CD4-positive, alpha-beta T cell treated with Interferon gamma for 1 hour (primary cell): Measurements from ENCODE around the gene CCDC171.
"Not testable (repeated sequence)": the region's sequence is repeated elsewhere in the genome, so short reads cannot be mapped to it uniquely, and the experiment has no call there.

Experiments used
- DNase-seq: peaks from one replicate; pipeline ENCODE4 v3.0.0-alpha.2; 2020

Gene CCDC171

GRCh38 chr9:15552636-15553527, at the start of gene CCDC171:
Gene CCDC171, plus strand, starts transcription at chr9:15553043. Its CDS starts 11,046 bp downstream, at chr9:15564089.
- peak; percentile 85 for DNase-seq

- no peak for DNase-seq
These were observed 46.9 kb upstream of the CCDC171 start for GRCh38 chr9:15505921-15506320.

- DNase-seq: peak; percentile 60
These were observed 42.7 kb upstream of the CCDC171 start for GRCh38 chr9:15509931-15510788.

- peak; percentile 82 for DNase-seq
These were observed 41.9 kb upstream of the CCDC171 start, which contains the start of gene PSIP1 for GRCh38 chr9:15510789-15511575. Gene PSIP1, minus strand, starts transcription at chr9:15510970. Its CDS starts 782 bp downstream, at chr9:15510188.

GRCh38 chr9:15512204-15512603, 40.6 kb upstream of the CCDC171 start:
- no peak for DNase-seq

GRCh38 chr9:15512889-15513288, 40.0 kb upstream of the CCDC171 start:
- no peak for DNase-seq

- DNase-seq: no peak
These were observed 39.5 kb upstream of the CCDC171 start for GRCh38 chr9:15513335-15513734.

GRCh38 chr9:15519831-15520230, 33.0 kb upstream of the CCDC171 start:
- no peak for DNase-seq

GRCh38 chr9:15521254-15521653, 31.6 kb upstream of the CCDC171 start:
- DNase-seq: no peak

- DNase-seq: no peak
These were observed 30.6 kb upstream of the CCDC171 start for GRCh38 chr9:15522130-15522755.

- no peak for DNase-seq
These were observed 27.9 kb upstream of the CCDC171 start for GRCh38 chr9:15524845-15525455.

GRCh38 chr9:15525958-15526357, 26.9 kb upstream of the CCDC171 start:
- DNase-seq: no peak

- DNase-seq: not testable (repeated sequence)
These were observed 25.8 kb upstream of the CCDC171 start for GRCh38 chr9:15527035-15527434.

- DNase-seq: no peak
These were observed 23.1 kb upstream of the CCDC171 start for GRCh38 chr9:15529566-15530324.

- DNase-seq: no peak
These were observed 21.5 kb upstream of the CCDC171 start for GRCh38 chr9:15531380-15531779.

- no peak for DNase-seq
These were observed 11.0 kb upstream of the CCDC171 start for GRCh38 chr9:15541872-15542271.

GRCh38 chr9:15542624-15543023, 10.2 kb upstream of the CCDC171 start:
- DNase-seq: no peak

GRCh38 chr9:15543047-15543813, 9.6 kb upstream of the CCDC171 start:
- peak; percentile 3 for DNase-seq

- no peak for DNase-seq
These were observed 3.2 kb upstream of the CCDC171 start for GRCh38 chr9:15549611-15550010.

GRCh38 chr9:15553528-15553898, 670 bp downstream of the CCDC171 start:
- no peak for DNase-seq
